ENCODE results near the gene CASD1.

The CASD1 gene

DNA sequence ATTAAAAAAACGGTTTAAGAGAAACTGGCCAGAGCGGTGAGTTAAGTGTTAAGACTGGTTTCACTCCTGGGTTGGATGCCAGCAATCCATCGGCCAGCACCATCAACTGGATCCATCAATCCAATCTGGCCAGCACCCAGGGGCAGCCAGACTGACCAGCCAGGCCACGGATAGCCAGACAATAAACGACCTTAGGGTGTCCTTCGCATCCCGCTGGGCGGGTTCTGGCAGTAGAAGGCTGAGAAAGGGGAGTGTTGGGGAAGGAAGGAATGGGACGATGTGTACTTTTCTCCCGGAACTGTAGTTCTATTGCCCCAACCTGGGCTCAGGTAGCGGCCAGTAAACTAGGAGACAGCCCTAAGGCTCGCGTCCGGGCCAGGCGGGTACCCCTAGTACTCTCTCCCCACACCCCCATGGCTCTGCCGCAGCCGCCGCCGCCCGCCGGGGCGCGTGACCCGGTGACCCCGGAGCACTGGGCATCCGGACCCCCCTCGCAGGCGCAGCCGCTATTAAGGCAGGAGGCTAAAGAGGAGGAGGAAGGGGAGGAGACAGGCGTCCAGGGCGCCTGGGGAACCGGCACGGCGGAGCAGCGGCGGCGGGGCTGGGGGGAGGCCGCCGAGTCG is at the start of gene CASD1:
TSS of gene CASD1 (plus strand) at position 546 of the 623 bp plus-strand sequence. CDS start 276 bp downstream, outside the sequence.
- peak; percentile 39 to 56 for DNase-seq (ENCODE audit: low spot score in 2 of 2)
- Histone ChIP-seq H3K4me1 (peaks cover 35% of the 10 kb centered on the region), H3K4me3 (peak within 1 kb of the TSS; percentile 50), H3K9me3 (no peaks in the 10 kb centered on the region), H3K27me3 (ENCODE audit: low read depth) (no peaks in the 10 kb centered on the region), H3K36me3 (replicated peaks) (no peaks in the 10 kb centered on the region)
- in situ Hi-C loops (cut with MboI; ENCODE audit: low sequenced_read_pairs), result no loop called here

DNA sequence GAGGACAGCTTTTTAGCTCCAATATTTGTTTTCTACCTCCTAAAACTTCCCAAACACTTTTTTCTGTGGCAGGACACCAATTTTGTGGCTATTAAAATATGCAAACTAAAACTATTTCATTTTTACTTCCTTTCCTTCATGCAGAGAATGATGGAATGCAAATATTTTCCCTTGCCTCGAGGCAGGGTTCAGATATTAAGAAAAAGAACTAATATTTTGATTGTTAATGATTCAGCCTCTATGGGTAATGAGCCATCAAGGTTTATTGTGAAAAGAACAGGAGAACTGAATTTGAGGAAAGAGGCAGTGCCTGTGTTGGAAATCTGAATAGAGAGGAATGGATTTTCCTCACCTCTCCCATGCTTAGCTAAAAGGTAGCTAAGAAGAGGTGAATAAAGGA is 43.1 kb upstream of the CASD1 start:
- in situ Hi-C loops (cut with MboI; ENCODE audit: low sequenced_read_pairs), result no loop called here
- Histone ChIP-seq H3K36me3 (replicated peaks) (no peaks in the 10 kb centered on the region), H3K4me3 (no peak overlapping the region), H3K27me3 (ENCODE audit: low read depth) (no peaks in the 10 kb centered on the region), H3K4me1 (no peaks in the 10 kb centered on the region), H3K9me3 (no peaks in the 10 kb centered on the region)
- DNase-seq (ENCODE audit: low spot score in 2 of 2), result no peak

DNA sequence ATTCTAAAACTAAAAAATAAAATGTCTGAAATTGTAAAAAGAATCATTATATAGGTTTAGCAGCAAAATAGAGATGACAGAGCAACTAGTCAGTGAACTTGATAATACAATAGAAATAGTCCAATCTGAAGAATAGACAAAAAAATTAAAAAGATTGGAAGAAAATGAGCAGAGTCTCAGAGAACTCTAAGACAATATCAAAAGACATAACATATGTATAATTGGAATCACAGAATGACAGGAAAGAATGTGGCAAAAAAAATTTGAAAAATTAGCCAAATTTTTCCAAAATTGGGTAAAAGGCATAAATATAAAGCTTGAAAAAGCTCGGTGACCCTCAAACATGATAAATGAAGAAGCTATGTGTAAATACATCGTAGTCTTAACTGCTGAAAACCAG is 38.0 kb upstream of the CASD1 start:
- H3K4me1 ChIP-seq, result no peaks in the 10 kb centered on the region
- in situ Hi-C loops (cut with MboI; ENCODE audit: low sequenced_read_pairs), result no loop called here

DNA sequence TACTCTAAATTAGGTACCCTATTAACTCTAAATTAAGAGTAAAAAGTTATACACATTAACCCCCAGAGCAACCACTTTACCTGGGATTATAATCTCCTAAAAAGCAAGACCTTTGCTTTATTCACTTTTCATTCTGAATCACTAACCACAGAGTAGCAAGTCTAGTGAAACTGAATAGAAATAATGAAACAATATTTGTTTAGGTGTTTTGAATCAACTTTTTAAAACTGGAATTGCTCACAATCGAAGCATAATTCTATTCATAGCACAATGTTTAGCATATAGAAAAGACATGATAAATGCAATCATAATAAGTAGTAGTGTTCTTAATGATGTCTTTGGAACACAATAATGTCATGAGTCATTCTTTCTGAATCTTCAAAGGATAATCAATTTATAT is 37.0 kb upstream of the CASD1 start:
- no peaks in the 10 kb centered on the region for H3K36me3 ChIP-seq (replicated peaks)
- H3K4me3 ChIP-seq, result no peak overlapping the region
- H3K4me1 ChIP-seq, result no peaks in the 10 kb centered on the region
- in situ Hi-C loops (cut with MboI; ENCODE audit: low sequenced_read_pairs), result no loop called here
- DNase-seq (ENCODE audit: low spot score in 2 of 2), result no peak
- no peaks in the 10 kb centered on the region for H3K9me3 ChIP-seq
- peaks cover 11% of the 10 kb centered on the region; the same call in 1 of the 2 replicates for H3K27me3 ChIP-seq (ENCODE audit: low read depth)

More for the DNA sequence above, 38.0 kb upstream of the CASD1 start:
- Histone ChIP-seq H3K9me3 (no peaks in the 10 kb centered on the region), H3K4me3 (no peak overlapping the region), H3K36me3 (replicated peaks) (no peaks in the 10 kb centered on the region), H3K27me3 (ENCODE audit: low read depth) (peaks cover 3% of the 10 kb centered on the region; the same call in 1 of the 2 replicates)
- no peak for DNase-seq (ENCODE audit: low spot score in 2 of 2)

DNA sequence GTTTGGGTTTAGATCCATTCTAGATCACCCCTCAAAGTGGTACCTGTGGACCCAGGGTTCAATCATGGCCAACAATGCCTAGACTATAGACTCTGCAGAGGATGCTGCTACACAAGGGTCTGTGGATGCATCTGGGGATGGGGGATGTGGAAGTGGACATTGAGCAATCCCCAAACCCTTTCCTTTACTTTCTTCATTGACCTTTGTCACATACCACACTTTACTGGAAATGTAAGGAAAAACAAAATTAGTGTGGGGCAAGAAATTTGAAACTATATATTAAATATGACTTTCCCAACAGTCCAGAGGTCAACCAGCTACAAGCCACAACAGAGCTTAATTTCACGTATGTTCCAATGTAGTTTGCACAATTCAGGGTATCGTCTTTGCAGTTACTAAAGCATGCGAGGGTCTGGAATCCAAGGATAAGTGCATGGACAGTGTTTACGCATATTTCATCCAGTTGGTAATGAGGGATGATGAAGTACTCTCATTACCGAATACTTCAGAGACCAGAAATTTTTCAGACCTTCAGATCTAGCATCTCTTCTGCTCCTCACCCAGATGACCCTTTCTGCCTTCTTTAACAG is 33.3 kb upstream of the CASD1 start:
- in situ Hi-C loops (cut with MboI; ENCODE audit: low sequenced_read_pairs), result no loop called here
- Histone ChIP-seq H3K36me3 (replicated peaks) (no peaks in the 10 kb centered on the region), H3K4me1 (no peaks in the 10 kb centered on the region), H3K9me3 (no peaks in the 10 kb centered on the region), H3K27me3 (ENCODE audit: low read depth) (peaks cover 11% of the 10 kb centered on the region; the same call in 1 of the 2 replicates), H3K4me3 (no peak overlapping the region)
- DNase-seq (ENCODE audit: low spot score in 2 of 2), result no peak

DNA sequence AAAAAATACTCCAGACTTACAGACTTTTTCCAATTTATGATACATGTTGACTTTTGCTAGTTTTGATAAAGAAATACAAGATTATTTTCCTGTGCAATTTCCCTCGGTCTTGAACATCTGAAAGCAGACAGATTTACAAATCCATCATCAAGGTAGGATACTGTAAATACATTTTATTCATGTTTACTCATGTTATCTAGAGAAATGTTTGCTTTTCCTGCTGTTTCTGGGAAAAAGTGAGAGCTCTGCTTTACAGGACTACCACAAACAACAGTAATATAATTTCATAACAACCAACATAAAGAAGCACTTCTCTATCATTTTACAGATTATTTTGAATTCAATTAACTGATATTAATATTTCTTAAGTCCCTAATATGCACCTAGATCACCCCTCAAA is 31.7 kb upstream of the CASD1 start:
- H3K36me3 ChIP-seq (replicated peaks), result no peaks in the 10 kb centered on the region
- H3K9me3 ChIP-seq, result no peaks in the 10 kb centered on the region
- no peak overlapping the region for H3K4me3 ChIP-seq
- in situ Hi-C loops (cut with MboI; ENCODE audit: low sequenced_read_pairs), result no loop called here
- H3K4me1 ChIP-seq, result no peaks in the 10 kb centered on the region
- H3K27me3 ChIP-seq (ENCODE audit: low read depth), result peaks cover 11% of the 10 kb centered on the region; the same call in 1 of the 2 replicates
- no peak for DNase-seq (ENCODE audit: low spot score in 2 of 2)

DNA sequence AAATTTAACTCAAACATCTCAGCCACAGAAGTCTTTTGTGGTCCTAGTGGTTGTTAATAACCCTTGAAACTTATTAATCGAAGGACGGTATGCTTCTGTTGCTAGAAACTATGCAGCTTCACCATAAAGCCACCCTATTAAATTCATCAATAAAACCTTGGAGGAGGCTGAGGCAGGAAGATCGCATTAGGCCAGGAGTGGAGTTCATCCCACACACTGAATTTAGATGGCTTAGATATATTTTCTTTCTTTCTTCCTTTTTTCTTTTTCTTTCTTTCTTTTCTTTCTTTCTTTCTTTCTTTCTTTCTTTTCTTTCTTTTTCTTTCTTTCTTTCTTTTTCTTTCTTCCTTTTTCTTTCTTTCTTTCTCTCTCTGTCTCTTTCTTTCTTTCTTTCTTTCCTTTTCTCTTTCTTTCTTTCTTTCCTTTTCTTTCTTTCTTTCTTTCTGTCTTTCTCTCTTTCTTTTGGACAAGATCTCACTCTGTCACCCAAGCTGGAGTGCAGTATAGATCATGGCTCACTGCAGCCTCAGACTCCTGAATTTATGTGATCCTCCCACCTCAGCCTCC is 30.9 kb upstream of the CASD1 start:
- Histone ChIP-seq H3K4me1 (no peaks in the 10 kb centered on the region), H3K27me3 (ENCODE audit: low read depth) (peaks cover 11% of the 10 kb centered on the region; the same call in 1 of the 2 replicates), H3K36me3 (replicated peaks) (no peaks in the 10 kb centered on the region), H3K9me3 (no peaks in the 10 kb centered on the region), H3K4me3 (no peak overlapping the region)
- in situ Hi-C loops (cut with MboI; ENCODE audit: low sequenced_read_pairs), result no loop called here
- DNase-seq (ENCODE audit: low spot score in 2 of 2), result no peak

DNA sequence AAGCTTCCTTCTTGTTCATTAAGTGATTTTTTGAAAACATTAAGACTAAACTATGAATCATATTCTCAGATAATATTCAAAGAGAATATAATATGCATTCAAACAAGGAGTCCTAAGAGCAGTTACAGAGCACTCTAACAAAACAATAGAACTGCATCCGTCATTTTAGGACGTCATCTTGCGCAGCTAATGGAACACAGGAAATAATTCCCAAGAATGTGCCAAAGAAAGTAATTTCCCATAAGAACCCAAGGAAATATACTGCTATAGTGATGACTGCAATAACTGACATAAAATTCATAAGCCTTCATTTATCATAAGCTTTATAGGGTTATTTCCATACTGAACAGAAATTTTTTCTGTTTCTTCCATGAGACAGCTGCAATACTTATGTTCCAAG is 28.3 kb upstream of the CASD1 start:
- in situ Hi-C loops (cut with MboI; ENCODE audit: low sequenced_read_pairs), result no loop called here
- H3K36me3 ChIP-seq (replicated peaks), result no peaks in the 10 kb centered on the region
- no peaks in the 10 kb centered on the region for H3K4me1 ChIP-seq
- no peak for DNase-seq (ENCODE audit: low spot score in 2 of 2)
- no peak overlapping the region for H3K4me3 ChIP-seq
- 0 out of 2 replicates have a peak, but pooled peaks cover 8% of the 10 kb centered on the region for H3K27me3 ChIP-seq (ENCODE audit: low read depth)
- H3K9me3 ChIP-seq, result no peaks in the 10 kb centered on the region

DNA sequence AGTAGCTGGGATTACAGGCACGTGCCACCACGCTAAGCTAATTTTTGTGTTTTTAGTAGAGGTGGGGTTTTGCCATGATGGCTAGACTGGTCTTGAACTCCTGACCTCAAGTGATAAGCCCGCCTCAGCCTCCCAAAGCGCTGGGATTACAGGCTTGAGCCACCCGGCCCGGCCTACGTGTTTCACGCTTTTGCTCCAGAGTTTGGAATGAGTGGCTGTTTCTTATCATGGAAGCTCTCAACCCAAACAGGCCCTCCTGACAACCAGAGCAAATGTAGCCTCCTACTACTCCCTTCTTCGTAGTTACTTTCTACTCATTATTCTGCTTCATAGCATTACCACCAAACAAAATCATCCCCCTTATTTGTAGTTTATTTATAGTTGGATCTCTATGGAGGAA is 26.8 kb upstream of the CASD1 start:
- H3K4me3 ChIP-seq, result no peak overlapping the region
- H3K9me3 ChIP-seq, result no peaks in the 10 kb centered on the region
- H3K27me3 ChIP-seq (ENCODE audit: low read depth), result no peaks in the 10 kb centered on the region
- no peaks in the 10 kb centered on the region for H3K4me1 ChIP-seq
- no peak for DNase-seq (ENCODE audit: low spot score in 2 of 2)
- H3K36me3 ChIP-seq (replicated peaks), result no peaks in the 10 kb centered on the region
- in situ Hi-C loops (cut with MboI; ENCODE audit: low sequenced_read_pairs), result no loop called here

DNA sequence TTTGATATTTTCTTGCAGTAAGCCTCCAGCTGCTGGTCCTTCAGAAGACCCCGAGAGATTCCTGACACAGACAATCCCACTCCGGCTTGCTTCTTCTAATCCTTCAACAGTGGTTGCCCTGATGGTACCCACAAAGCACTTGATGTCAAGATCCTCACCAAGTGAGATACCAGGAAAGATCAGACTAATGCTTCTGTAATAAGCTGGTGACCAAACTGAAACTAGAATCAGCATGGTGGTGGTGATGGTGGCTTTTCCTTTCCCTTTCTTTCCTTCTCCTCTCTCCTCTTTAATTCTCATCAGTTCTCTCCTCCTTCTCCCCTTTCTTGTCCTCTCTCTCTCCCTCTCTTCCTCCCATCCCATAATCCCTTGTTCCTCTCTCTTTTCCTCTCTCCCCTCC is 25.8 kb upstream of the CASD1 start:
- H3K4me1 ChIP-seq, result no peaks in the 10 kb centered on the region
- DNase-seq (ENCODE audit: low spot score in 2 of 2), result no peak
- H3K9me3 ChIP-seq, result no peaks in the 10 kb centered on the region
- no peaks in the 10 kb centered on the region for H3K36me3 ChIP-seq (replicated peaks)
- in situ Hi-C loops (cut with MboI; ENCODE audit: low sequenced_read_pairs), result no loop called here
- no peaks in the 10 kb centered on the region for H3K27me3 ChIP-seq (ENCODE audit: low read depth)
- no peak overlapping the region for H3K4me3 ChIP-seq

DNA sequence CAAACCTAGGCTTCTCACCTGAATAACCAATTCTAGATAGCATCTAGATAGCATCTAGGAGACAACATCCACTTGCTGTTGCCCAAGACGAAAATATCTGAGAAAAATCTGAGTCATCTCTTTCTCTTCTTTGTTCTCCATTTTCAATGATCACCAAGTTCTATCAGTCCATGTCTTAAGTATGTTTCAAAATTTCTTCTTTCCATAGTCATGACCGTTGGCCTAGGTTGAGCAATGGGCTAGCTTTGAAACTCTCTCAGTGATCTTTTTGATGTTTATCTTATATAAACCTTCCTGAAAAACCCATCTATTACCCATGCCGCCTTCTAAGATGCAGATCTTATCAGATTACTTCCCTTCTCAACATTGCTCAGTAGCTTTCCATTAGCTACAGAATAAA is 23.4 kb upstream of the CASD1 start:
- H3K9me3 ChIP-seq, result no peaks in the 10 kb centered on the region
- H3K4me3 ChIP-seq, result no peak overlapping the region
- DNase-seq (ENCODE audit: low spot score in 2 of 2), result no peak
- H3K4me1 ChIP-seq, result no peaks in the 10 kb centered on the region
- no peaks in the 10 kb centered on the region for H3K36me3 ChIP-seq (replicated peaks)
- in situ Hi-C loops (cut with MboI; ENCODE audit: low sequenced_read_pairs), result no loop called here
- no peaks in the 10 kb centered on the region for H3K27me3 ChIP-seq (ENCODE audit: low read depth)

DNA sequence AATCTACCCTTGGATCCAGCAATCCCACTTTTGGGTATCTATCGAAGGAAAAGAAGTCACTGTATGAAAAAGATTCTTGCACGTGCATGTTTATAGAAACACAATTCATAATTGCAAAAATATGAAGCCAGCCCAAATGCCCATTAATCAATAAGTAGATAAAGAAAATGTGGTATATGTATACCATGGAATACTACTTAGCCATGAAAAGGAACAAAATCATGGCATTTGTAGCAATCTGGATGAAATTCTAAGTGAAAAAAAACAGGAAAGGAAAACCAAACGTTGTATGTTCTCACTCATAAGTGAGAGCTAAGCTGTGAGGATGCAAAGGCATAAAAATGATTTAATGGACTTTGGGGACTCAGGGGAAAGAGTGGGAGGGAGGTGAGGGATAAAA is 18.2 kb upstream of the CASD1 start:
- in situ Hi-C loops (cut with MboI; ENCODE audit: low sequenced_read_pairs), result no loop called here
- DNase-seq (ENCODE audit: low spot score in 2 of 2), result no peak
- H3K4me3 ChIP-seq, result no peak overlapping the region
- H3K36me3 ChIP-seq (replicated peaks), result no peaks in the 10 kb centered on the region
- H3K4me1 ChIP-seq, result no peaks in the 10 kb centered on the region
- no peaks in the 10 kb centered on the region for H3K27me3 ChIP-seq (ENCODE audit: low read depth)
- H3K9me3 ChIP-seq, result no peaks in the 10 kb centered on the region

DNA sequence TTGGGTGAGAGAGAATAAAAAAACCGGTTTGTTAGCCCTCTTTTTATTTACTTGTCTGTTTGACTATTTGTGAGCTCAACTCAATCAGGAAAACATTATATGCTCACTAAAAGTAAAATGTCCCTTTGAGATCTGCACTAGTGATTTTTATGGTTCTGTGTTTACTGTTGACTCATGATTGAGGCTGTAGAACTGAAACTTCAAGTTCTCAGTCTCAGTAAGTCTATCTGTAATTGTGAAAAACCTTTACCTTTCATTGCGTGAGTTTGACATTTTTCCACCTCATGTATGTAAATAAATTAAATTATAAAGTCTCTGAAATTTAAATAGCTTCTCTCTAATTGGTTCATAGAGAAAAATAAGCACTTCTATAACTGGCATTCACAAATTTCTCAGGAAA is 17.0 kb upstream of the CASD1 start:
- H3K36me3 ChIP-seq (replicated peaks), result no peaks in the 10 kb centered on the region
- in situ Hi-C loops (cut with MboI; ENCODE audit: low sequenced_read_pairs), result no loop called here

DNA sequence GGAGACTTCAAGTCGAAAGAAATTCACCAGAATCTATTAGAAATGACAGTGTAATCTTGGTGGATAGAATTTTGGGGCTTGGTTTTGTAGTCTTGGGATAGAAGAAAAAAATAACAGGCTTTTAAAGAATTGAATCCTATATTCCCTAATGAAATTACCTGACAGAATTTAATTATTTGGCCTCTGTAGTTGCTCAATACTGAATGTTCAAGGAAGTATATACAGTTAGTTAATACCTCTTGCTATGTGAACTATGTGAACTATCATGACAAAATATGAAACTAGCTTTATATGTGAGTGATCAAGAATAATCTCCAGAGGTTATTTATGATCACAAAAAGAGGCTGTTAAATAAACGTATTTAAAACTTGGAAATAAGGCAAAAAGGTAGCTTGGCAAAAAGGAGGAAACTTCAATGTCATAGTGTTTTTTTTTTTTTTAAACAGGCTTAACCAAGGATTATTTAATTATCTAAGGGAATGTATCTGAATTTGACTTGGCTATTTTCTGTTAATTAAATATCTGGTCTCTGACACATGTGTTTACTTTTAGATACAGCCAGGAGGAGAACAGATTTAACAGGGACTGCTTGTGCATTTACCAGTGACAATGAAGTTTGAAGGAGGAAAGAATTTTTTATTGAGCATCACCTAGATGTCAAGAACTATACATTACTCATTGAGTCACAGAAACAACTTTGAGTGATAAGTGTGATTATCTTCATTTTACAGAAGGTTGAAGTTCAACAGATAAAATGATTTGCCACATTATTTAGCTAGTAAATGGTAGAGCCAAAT is 11.5 kb upstream of the CASD1 start:
- no peak overlapping the region for H3K4me3 ChIP-seq
- in situ Hi-C loops (cut with MboI; ENCODE audit: low sequenced_read_pairs), result no loop called here
- DNase-seq (ENCODE audit: low spot score in 2 of 2), result no peak
- no peaks in the 10 kb centered on the region for H3K9me3 ChIP-seq
- no peaks in the 10 kb centered on the region for H3K36me3 ChIP-seq (replicated peaks)
- no peaks in the 10 kb centered on the region for H3K4me1 ChIP-seq
- no peaks in the 10 kb centered on the region for H3K27me3 ChIP-seq (ENCODE audit: low read depth)

More for the DNA sequence above, 17.0 kb upstream of the CASD1 start:
- no peaks in the 10 kb centered on the region for H3K27me3 ChIP-seq (ENCODE audit: low read depth)
- DNase-seq (ENCODE audit: low spot score in 2 of 2), result no peak
- no peak overlapping the region for H3K4me3 ChIP-seq
- no peaks in the 10 kb centered on the region for H3K9me3 ChIP-seq
- H3K4me1 ChIP-seq, result no peaks in the 10 kb centered on the region

All from HAP-1 (cell line).